HG03039 (cell line): ENCODE data around the gene SAG.

ENCODE experiments used
- ATAC-seq: cut with Tn5 transposase; IDR thresholded peaks from one replicate; pipeline ENCODE4 v1.9.1; 2021; ENCODE audit warnings: mild to moderate bottlenecking, moderate library complexity; ENCODE audit not compliant: unreplicated experiment

SAG gene

GRCh38 chr2:233375490-233376314, 68.1 kb downstream of the SAG start:
- no peak for ATAC-seq

GRCh38 chr2:233379034-233379433, 71.4 kb downstream of the SAG start:
- ATAC-seq, result no peak

- ATAC-seq, result no peak
Measured at GRCh38 chr2:233379441-233379840, 71.8 kb downstream of the SAG start.

GRCh38 chr2:233380132-233380895, 72.7 kb downstream of the SAG start:
- ATAC-seq, result no peak

- no peak for ATAC-seq
Measured at GRCh38 chr2:233380995-233381637, 73.5 kb downstream of the SAG start.

- no peak for ATAC-seq
Measured at GRCh38 chr2:233381638-233381995, 74.0 kb downstream of the SAG start.

GRCh38 chr2:233384015-233384414, 76.4 kb downstream of the SAG start:
- ATAC-seq, result no peak

GRCh38 chr2:233384811-233385488, 77.3 kb downstream of the SAG start:
- ATAC-seq, result no peak

- ATAC-seq, result peak; percentile 54
Measured at GRCh38 chr2:233385489-233386044, 78.0 kb downstream of the SAG start.

- no peak for ATAC-seq
Measured at GRCh38 chr2:233386382-233387041, 78.9 kb downstream of the SAG start.

- ATAC-seq, result no peak
Measured at GRCh38 chr2:233387225-233387624, 79.6 kb downstream of the SAG start.

- ATAC-seq, result no peak
Measured at GRCh38 chr2:233387667-233388528, 80.3 kb downstream of the SAG start.

GRCh38 chr2:233389601-233390125, 82.0 kb downstream of the SAG start:
- no peak for ATAC-seq

- ATAC-seq, result no peak
Measured at GRCh38 chr2:233395687-233396086, 88.1 kb downstream of the SAG start.
